TTC549 (cell line): Measurements from ENCODE around the gene FOLH1.
"Not testable (repeated sequence)": the region's sequence is repeated elsewhere in the genome, so short reads cannot be mapped to it uniquely, and the experiment has no call there.

Experiments used
- FAIRE-seq: peaks from 2 replicates; lab custom pipeline; 2012; peaks lifted over from hg19 to GRCh38; lab: Jason Lieb, UNC

Gene FOLH1

GRCh38 chr11:49208006-49208721 lies at the start of gene FOLH1:
Gene FOLH1, minus strand, starts transcription at chr11:49208602. Its CDS starts 193 bp downstream, at chr11:49208409.
- no peak for FAIRE-seq

DNA sequence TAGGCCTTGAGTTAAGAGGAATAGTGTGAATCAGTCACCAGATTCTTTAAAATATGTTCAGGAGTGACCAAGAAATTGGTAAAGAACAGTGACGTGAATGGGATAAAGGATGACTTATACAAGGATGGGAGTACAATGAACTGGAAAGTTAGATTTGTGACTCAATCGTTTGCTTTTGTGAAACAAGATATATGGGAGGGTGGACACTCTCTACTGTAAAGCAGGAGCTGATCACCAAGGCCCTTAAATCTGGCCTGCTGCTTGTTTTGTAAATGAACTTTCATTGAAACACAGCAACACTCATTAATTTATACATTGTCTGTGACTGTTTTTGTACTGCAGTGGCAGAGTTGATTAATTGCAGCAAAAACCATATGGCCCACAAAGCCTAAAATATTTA lies 46.7 kb upstream of the FOLH1 start:
- not testable (repeated sequence) for FAIRE-seq

DNA sequence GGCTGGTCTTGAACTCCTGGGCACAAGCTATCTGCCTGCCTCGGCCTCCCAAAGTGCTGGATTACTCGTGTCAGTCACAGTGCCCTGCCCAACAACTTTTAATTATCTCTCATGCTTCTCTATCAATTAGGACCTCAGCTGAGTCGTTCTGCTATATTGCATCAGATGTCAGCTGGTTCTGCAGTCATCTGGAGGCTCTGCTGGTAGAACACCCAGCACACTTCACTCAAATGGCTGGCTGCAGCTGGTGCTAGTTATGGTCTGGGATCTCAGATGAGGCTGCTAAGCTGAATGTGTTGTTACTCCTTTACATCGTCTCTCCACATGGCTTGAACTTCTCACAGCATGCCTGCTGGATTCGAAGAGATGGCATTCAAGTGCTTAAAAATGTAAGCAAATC lies 42.8 kb upstream of the FOLH1 start:
- FAIRE-seq: not testable (repeated sequence)

GRCh38 chr11:49250398-49251115 lies 42.2 kb upstream of the FOLH1 start:
- FAIRE-seq: not testable (repeated sequence)

DNA sequence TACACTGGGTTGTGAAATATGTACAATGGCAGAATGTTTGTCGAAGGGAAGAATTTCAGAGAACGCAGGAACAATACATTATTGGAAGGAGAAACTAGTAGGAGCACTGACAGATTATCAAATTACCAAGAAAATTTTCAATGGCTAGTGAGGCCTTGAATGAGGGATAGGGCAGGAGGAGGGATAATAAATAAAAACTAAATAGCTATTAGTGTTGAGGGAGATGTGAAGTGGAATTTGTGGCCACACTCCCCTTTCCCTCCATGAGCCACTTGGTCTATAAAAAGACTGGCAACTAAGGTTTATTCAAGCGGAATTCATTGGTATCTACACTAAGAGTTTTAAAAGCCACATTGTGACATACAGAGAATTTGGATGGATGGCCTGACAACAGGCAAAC lies 41.0 kb upstream of the FOLH1 start:
- not testable (repeated sequence) for FAIRE-seq

- FAIRE-seq: not testable (repeated sequence)
Measured at GRCh38 chr11:49233685-49234084, 25.3 kb upstream of the FOLH1 start.

DNA sequence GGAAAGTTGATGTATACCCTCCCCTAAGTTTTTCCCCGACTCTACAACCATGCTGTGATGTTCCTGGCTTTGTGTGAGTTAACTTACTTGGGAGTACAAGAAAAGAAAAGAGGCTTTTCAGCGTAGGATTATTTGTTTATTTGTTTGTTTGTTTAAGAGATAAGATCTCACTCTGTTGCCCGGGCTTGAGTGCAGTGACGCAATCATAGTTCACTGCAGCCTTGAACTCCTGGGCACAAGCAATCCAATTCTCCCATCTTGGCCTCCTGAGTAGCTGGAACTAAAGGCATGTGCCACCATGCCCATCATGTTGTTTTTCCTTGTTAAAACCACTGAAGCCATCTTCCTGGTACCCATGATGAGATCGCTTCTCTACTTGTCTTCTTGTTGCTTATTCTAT lies 24.6 kb upstream of the FOLH1 start:
- not testable (repeated sequence) for FAIRE-seq

DNA sequence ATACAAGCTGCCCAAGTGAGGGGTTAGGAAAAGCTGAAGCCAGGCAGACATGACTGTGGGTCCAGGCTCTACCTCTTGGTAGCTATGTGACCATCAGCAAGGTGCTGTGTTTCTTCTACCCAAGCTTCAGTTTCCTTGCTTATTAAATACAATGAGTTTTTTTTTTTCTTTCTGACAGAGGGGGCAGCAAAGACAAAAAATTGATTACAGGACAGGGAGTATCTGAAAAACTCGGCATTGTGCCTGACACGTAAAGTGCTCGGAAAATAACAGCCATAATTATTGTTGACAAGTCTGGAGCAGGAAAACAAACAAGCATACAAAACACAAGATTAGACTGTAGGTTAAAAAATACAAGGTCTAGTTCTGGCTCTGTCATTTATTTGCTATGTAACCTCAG lies 23.3 kb upstream of the FOLH1 start:
- not testable (repeated sequence) for FAIRE-seq

GRCh38 chr11:49230534-49230933 lies 22.1 kb upstream of the FOLH1 start:
- not testable (repeated sequence) for FAIRE-seq

GRCh38 chr11:49230001-49230400 lies 21.6 kb upstream of the FOLH1 start:
- not testable (repeated sequence) for FAIRE-seq

- FAIRE-seq: not testable (repeated sequence)
Measured at GRCh38 chr11:49229136-49229535, 20.7 kb upstream of the FOLH1 start.

- FAIRE-seq: not testable (repeated sequence)
Measured at GRCh38 chr11:49225255-49225785, 16.9 kb upstream of the FOLH1 start.

DNA sequence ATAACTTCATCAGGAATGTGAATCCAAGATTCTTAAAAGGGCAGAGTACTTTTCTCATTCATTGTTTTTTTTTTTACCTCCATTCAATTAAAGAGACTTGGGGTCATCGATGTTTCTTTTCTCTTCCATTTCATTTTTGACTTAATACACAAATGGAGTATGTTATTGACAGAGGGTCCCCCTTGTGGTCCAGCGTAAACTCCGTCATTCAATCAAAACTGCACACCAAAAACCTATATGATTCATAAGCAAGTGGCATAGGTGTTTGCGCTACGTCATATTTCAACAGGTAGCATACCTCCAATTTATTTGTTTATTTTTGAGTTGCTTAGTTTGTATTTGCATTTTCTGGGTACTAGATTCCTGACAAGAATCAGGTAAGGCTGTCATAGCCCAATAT lies 12.7 kb upstream of the FOLH1 start:
- no peak for FAIRE-seq

- FAIRE-seq: no peak
Measured at GRCh38 chr11:49213026-49213560, 4.7 kb upstream of the FOLH1 start.

DNA sequence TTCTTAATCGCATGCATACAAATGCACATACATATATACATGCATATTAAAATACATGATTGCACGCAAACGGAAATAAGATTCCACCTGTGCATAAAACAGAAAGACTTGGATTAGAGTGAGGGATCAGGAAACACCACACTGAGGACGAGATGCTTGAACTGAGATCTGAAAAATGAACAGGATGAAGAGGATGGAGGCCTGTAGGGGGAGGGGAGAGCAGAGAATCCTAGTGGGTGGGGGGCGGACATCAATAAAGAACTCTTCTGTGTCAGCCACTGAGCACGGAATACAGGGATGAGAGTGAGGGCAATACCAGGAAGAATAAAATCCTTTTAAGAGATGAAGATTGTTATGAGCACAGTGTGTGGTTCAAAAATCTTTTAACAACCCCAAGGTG lies 1.4 kb downstream of the FOLH1 start:
- not testable (repeated sequence) for FAIRE-seq

DNA sequence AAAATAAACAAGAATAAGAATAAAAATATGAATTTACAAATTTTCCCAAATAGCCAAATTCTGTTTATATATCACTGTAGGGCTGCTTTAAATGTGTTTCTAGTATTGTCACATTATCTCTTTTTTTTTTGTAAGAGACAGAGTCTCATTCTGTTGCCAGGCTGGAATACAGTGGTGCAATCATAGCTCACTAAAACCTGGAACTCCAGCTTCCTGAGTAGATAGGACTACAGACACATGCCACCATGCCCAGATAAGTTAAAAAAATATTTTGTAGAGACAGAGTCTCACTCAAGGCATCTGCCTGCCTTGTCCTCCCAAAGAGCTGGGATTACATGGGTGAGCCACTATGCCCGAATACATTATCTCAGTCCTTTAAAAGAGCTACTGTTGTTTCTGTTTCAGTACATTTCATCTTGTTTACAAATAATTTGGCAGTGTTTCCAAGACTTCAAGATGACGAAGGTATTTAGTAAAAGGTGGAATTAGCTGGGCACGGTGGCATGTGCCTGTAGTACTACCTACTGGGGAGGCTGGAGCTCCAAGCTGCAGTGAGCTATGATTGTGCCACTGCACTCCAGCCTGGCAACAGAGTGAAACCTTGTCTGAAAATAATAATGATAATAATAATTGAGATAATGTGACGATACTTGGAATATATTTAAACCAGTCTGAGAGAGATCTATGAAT lies 6.0 kb downstream of the FOLH1 start:
- no peak for FAIRE-seq

DNA sequence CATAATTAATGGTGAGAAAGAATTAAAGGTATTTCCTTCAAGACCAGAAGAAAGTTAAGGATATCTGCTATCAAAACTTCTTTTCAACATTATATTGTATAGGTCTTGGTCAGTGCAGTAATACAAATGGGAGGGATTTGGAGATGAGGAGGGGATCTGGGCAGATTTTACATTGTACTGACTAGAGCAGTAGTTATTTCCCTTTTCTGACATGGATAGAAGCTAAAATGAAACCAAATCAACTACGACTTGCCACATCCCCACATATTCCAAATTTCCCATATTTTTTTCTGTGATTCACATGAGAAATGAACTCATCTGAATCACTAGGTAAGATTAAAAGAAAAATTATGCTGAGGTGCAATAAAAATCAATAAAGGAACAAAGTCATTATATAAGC lies 11.6 kb downstream of the FOLH1 start:
- not testable (repeated sequence) for FAIRE-seq

- peak; percentile 7 for FAIRE-seq
Measured at GRCh38 chr11:49196002-49196401, 12.4 kb downstream of the FOLH1 start.

GRCh38 chr11:49190287-49190686 lies 18.1 kb downstream of the FOLH1 start:
- FAIRE-seq: not testable (repeated sequence)

DNA sequence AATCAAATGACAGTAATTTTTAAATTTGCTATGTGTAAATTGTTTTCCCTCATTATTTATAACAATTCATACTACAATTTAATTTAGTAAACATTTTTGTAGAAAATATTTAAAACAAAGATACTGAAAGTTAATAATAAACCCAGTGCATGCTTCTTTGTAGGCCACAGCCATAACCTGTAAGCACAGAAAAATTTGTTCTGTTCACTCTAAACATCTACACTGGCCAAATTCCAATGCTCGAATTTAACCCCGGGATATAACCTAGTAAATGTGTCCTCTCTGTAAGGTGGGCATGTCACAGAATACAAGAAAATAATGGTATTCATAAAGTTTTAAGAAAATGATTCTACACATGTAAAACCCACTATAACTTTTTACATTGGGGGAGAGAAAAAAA lies 22.2 kb downstream of the FOLH1 start:
- peak; percentile 66 for FAIRE-seq

- not testable (repeated sequence) for FAIRE-seq
Measured at GRCh38 chr11:49185597-49185996, 22.8 kb downstream of the FOLH1 start.

DNA sequence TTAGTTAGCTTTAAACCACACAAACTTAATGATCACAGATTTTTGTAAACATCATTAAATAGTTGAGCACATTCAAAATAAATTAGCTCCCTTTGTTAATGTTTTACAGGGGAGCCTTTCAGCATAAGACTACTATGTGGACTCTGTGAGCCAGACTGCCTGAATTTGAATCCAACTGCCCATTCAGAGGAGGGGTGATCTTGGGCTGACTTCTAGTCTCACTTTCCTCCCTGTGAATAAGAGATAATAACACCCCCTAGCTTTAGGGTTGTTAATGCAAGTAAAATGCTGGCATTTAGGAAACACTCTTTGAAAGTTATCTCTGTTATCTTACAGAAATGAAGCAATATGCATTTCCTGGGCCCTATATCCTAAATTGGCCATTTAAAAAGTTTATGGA lies 23.6 kb downstream of the FOLH1 start:
- FAIRE-seq: not testable (repeated sequence)
